Esophagus mucosa (tissue), 1 donor: ENCODE results near the gene PER1. TPM values are rescaled to one million over a fixed set of nuclear protein-coding genes. Genes with fewer than 3 reads are reported as not detected.

ENCODE experiments used
- ATAC-seq: fragments of 200-7000 bp; cut with Tn5 transposase; one replicate; pipeline ENCODE4 v1.9.1; 2020
- total RNA-seq: library from RNA; stranded (reverse); gene quantifications from one replicate; pipeline ENCODE4 v1.2.4, GENCODE V29; 2023
- donor health status: DM: yes; HTN: yes; CAD: no.

Gene PER1, protein sequence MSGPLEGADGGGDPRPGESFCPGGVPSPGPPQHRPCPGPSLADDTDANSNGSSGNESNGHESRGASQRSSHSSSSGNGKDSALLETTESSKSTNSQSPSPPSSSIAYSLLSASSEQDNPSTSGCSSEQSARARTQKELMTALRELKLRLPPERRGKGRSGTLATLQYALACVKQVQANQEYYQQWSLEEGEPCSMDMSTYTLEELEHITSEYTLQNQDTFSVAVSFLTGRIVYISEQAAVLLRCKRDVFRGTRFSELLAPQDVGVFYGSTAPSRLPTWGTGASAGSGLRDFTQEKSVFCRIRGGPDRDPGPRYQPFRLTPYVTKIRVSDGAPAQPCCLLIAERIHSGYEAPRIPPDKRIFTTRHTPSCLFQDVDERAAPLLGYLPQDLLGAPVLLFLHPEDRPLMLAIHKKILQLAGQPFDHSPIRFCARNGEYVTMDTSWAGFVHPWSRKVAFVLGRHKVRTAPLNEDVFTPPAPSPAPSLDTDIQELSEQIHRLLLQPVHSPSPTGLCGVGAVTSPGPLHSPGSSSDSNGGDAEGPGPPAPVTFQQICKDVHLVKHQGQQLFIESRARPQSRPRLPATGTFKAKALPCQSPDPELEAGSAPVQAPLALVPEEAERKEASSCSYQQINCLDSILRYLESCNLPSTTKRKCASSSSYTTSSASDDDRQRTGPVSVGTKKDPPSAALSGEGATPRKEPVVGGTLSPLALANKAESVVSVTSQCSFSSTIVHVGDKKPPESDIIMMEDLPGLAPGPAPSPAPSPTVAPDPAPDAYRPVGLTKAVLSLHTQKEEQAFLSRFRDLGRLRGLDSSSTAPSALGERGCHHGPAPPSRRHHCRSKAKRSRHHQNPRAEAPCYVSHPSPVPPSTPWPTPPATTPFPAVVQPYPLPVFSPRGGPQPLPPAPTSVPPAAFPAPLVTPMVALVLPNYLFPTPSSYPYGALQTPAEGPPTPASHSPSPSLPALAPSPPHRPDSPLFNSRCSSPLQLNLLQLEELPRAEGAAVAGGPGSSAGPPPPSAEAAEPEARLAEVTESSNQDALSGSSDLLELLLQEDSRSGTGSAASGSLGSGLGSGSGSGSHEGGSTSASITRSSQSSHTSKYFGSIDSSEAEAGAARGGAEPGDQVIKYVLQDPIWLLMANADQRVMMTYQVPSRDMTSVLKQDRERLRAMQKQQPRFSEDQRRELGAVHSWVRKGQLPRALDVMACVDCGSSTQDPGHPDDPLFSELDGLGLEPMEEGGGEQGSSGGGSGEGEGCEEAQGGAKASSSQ (N-terminal part only)
- total RNA-seq: 65.0 TPM

DNA sequence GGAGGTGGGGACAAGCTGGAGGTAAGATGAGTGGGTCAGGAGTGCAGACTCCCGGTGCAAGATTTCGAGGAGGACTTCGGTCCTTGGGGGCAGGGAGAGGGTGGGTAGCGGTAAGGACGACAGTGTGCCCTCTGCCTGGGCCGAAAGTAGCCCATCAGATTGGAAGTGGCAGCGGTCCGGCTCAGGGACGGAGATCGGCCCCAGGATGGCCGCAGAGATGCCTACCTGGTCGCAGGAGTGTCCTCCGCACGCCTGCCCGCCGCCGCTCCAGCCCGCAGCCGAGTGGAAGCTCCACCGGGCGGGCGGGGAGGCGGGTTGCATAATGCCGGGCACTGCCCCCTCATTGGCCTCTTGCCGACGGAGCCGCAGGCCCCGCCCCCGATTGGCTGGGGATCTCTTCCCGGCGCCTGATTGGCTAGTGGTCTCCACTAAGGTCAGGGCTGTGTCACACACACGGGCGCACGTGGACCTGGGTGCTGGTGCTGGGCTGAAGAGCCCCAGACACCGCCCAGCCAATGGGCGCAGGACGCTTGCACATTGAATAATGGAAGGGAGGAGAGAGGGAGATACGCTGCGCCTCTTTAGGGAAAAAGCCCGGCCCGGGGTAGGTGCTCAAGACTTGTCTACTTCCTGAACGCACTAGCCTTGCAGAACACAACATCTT lies at the start of gene PER1:
TSS of gene PER1 (minus strand) at position 293 of the 664 bp plus-strand sequence. CDS start 1,698 bp downstream, outside the sequence.
- ATAC-seq: peak; percentile 60

DNA sequence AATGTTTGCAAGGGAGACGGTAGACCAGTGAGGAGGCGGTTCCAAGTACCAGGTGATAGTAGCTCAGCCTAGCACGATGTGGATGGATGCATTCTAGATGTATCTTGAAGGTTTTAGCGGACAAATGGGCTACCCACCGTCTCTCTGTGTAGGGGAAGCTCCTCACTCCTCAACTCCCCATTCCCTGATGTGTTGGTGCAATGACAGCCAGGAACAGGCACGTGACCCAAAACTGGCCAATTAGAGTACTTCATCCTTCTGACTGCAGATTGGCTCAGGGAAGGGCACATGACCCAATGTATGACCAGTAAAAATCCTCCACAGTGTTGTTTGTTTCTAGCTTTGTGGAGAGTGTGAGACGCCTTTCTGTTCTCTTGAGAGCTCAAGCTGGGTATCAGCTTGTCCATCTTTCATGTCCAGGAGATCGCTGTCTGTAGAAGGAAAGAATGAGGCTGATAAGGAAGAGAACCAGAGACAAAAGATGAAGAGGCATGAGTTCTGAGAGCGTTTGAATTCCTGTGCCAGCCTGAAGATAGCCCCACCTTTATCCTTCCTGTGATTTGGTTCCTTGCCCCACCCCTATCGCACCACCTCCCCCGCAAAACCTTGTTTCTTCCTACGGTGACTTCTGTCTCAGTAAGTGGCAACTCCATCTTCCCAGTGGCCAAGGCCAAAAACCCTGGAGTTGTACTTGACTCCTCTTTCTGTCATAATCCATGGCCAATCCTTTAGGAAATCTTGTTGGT lies 40.0 kb upstream of the PER1 start:
- ATAC-seq: peak; percentile 50

- no peak for ATAC-seq
Measured at GRCh38 chr17:8190506-8190905, 38.3 kb upstream of the PER1 start.

DNA sequence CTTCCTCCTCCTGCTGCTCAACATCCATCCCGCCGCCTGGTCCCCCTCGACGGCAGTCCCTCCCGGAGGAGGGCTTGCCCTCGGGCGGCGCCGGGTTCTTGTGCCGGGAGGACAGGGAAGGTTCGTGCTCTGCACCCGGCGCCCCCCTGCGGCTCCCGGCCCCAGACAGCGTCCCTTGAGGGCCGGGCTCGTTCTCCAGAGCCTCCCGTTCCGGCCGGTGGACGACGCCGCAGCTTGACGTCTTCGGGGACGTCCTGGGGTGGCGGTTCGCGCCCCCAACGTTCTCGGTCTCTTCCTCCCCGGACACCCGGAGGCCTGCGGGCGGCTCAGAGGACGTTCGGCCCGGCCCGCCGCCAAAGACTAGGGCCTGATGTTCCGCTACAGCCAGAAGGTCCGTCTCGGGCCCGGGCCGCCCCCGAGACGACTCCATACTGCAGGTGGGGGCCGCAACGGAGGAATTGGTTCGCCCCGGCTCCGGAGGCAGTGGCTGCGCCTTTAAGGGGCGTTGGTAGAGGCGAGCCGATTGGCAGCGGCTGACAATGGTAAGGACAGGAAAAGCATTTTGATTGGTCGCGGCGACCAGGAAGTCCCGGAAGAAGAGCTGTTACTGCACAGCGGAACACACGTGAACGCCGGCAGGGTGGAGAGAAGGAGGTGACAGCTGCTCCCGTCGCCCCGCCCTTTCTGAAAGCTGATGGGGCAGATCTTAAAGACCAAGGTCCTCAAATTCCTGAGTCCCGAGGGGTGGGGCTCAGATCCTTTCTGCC lies 37.7 kb upstream of the PER1 start, which contains the start of gene BORCS6:
TSS of gene BORCS6 (minus strand) at position 470 of the 767 bp plus-strand sequence. CDS start at position 430, 40 bp downstream.
- peak; percentile 74 for ATAC-seq

GRCh38 chr17:8189041-8189710 lies 37.0 kb upstream of the PER1 start:
- no peak for ATAC-seq

GRCh38 chr17:8188263-8188839 lies 36.1 kb upstream of the PER1 start:
- no peak for ATAC-seq

DNA sequence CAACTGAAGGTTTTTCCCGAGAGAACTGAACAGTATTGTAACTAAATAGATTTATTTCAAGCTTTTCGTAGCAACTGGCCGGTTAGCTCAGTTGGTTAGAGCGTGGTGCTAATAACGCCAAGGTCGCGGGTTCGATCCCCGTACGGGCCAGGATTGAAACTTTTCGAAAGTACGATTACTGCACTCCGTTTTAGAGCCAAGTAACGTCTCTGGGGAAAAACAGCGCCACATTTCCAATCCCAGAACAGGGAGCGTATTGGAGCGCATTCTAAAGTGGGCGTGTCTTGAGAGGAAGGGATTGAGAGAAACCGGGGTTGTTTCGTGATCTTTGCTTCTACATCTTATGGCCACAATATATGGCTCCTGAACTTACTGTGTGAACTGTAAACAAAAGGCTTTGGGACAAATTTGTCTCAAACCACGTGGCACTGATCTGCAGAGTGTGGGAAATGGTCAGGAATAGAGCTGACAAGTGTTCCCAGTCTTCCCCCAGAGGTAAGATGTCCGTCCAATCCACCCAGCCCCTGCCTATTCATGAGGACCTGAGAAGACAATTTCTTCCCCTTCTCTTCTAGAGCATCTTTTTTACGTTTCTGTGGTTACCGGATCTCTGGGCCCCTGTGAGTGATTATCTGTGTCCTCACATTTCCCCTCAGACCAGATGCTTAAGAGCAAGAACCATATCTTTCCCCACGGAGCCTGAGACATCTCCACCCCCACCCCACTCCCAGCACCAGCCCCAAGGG lies 35.5 kb upstream of the PER1 start:
- peak; percentile 68 for ATAC-seq

DNA sequence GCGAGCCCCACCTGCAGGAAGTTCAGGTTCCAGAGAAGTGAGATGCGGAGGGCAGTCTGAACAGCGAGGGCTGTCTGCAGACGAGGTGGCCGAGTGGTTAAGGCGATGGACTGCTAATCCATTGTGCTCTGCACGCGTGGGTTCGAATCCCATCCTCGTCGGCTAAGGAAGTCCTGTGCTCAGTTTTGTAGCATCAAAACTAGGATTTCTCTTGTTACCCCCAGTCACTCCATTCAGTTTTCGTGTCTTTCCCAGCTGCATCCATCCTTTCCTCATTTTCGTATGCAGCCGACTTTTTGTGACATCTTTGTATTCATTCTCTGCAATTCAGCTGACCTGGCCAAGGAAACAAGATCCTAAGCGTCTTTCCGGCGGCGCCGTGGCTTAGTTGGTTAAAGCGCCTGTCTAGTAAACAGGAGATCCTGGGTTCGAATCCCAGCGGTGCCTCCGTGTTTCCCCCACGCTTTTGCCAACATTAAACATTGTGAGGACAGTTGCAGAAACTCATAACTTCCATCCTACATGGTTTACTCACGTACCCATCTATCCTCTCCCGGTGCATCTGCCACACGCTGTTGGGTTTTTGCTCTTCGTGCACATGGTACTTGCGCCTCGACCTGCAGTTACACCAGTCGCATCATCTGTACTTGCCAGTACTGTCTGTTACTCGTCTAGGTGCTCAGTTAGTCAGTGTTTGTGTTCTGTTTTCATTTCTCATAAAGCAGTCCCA lies 34.7 kb upstream of the PER1 start:
- ATAC-seq: peak; percentile 68

- ATAC-seq: no peak
Measured at GRCh38 chr17:8186446-8186786, 34.2 kb upstream of the PER1 start.

- peak; percentile 27 for ATAC-seq
Measured at GRCh38 chr17:8185582-8186445, 33.6 kb upstream of the PER1 start.

DNA sequence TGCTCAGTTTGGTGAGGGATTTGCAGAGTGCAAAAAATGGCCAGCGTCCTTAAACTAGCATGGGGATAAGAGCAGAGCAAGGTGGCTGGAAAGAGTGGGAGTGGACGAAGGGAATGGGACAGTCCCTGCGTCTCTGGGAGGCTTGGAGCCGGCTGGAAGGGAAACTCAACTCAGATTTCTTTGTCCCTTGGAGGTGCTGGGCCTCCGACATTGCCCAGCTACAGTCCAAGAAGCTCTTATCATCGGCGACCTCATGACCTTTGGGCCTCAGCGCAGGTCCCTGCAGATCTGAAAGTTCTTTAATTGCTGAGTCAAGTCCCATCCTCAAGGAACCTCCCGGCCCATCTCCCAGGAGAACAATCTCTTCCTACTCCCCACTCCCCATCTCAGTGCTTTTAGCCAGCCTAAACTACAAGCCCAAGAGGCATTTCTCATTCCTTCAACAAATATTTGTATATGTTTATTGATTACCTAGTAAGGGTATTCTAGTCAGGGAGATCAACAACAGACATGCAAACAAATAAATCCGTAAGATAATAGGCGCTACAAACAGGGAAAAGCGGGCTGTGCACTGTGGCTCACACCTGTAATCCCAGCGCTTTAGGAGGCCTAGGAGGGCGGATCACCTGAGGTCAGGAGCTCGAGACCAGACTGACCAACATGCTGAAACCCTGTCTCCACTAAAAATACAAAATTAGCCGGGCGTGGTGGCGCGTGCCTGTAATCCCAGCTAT lies 25.0 kb upstream of the PER1 start:
- no peak for ATAC-seq

- peak; percentile 65 for ATAC-seq
Measured at GRCh38 chr17:8176197-8176940, 24.2 kb upstream of the PER1 start, which contains the start of gene TMEM107. TMEM107 (minus strand) TSS chr17:8176380; CDS start chr17:8176286, 94 bp downstream.

- peak; percentile 1 for ATAC-seq
Measured at GRCh38 chr17:8175795-8176196, 23.6 kb upstream of the PER1 start.

GRCh38 chr17:8173871-8174322 lies 21.7 kb upstream of the PER1 start:
- ATAC-seq: no peak
